Mammary microvascular endothelial cell (primary cell): Measurements from ENCODE around the gene ANKDD1A. TPM values are rescaled to one million over a fixed set of nuclear protein-coding genes. Genes with fewer than 3 reads are reported as not detected.

Experiments
- total RNA-seq: library from RNA; depleted of rRNA; stranded (reverse); fragments of >200 nt; gene quantifications from 2 replicates; pipeline ENCODE4 v1.2.3, GENCODE V29; 2015

Gene ANKDD1A
- total RNA-seq: 0.73 and 1.9 TPM in 2 replicates

DNA sequence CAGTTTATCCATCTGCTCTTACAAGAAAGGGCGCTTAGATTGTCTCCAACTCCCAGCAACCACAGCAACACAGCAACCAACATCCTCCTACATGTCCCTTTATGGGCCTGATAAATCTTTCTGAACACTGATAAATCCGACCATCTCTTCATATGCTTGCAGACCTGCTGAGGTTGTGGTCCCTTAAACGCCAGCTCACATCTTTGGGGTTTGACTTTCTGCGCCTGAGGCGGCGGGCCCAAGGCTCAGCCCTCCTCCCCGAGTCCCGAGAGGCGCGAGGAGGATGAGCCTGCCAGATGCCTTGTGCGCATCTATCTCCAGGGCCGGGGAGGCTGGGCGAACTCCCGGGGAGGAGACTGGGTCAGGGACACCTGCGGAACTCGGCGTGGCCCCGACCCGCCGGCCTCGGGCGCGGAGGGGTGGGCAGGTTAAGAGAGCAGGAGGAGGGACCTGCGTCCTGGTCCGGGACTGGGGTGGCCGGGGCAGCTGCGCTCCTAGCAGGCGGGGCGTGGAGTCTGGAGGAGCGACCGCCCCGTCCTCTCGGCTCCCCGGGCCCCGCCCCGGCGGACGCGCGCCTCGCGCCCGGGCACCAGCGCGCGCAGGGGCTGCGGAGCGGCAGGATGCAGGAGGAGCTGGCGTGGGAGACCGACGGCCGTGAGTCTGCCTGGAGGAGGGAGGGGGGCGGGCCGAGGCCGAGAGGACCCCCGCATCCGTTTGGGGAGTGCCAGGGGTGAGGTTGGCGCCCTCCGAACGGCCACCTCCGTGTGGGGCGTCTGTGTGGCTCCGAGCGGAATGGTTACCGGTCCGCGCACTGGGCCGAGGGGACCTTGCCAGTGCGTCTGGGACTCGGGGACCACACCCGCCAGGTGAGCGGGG, at the start of gene ANKDD1A:
Gene ANKDD1A, plus strand, starts transcription at position 592 of the 876 bp plus-strand sequence. Its CDS starts 29 bp downstream, at position 621.

DNA sequence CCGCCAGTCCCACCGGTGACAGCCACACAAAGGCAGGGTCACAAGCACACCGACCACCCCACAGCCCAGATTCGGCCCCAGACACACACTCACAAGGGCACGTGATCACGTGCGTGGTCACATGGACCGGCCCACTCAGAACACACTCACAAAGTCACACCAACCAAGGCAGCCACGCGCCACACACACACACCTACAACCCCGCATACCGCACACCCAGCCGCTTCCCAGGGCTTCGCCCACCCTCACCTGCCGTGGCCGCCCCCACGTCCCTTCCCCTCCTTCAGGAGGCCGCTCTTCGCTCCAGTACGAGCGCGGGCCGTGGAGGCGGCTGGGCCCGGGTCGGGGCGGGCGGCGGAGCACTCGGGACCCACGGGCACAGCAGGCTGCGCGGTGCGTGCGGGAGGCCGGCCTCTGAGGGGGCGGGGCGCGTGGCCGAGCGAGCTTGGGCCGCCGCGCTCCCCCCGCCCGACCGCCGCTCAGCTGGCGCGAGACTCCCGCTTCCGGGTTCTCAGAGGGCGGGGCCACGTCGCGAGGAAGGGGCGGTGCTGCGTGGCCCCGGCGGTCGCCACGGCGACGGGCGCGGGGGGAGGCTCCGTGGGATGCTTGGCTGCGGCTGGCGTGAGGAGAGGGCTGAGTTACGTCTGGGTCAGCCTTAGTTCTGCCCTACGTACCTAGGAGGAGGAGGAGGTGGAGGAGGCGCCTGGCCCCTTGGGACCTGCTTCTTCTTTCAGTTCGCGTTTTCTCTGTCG, 77.9 kb downstream of the ANKDD1A start, which contains the start of gene SPG21:
Gene SPG21, minus strand, starts transcription at position 499 of the 752 bp plus-strand sequence. CDS start 6,345 bp downstream, outside the sequence.

Other genes starting within 250 kb of the ANKDD1A start
- gene RBPMS2, start 136.3 kb upstream of the ANKDD1A start, total RNA-seq: 0.05 and 0.07 TPM in 2 replicates
- gene PIF1, start 86.3 kb upstream of the ANKDD1A start, total RNA-seq: 15.1 and 16.0 TPM in 2 replicates
- gene PLEKHO2, start 70.0 kb upstream of the ANKDD1A start, total RNA-seq: 20.1 and 22.5 TPM in 2 replicates
- gene SPG21, start 78.0 kb downstream of the ANKDD1A start, total RNA-seq: 78.2 and 81.9 TPM in 2 replicates
- gene MTFMT, start 117.7 kb downstream of the ANKDD1A start, total RNA-seq: 25.8 and 34.2 TPM in 2 replicates
- gene SLC51B, start 133.5 kb downstream of the ANKDD1A start, total RNA-seq: not detected in 2 replicates
- not detected in 2 replicates for gene RASL12, start 156.1 kb downstream of the ANKDD1A start, total RNA-seq
- gene KBTBD13, start 164.8 kb downstream of the ANKDD1A start, total RNA-seq: not detected in 2 replicates
- 0.20 and 1.3 TPM in 2 replicates for gene UBAP1L, start 203.3 kb downstream of the ANKDD1A start, total RNA-seq
- gene PDCD7, start 221.9 kb downstream of the ANKDD1A start, total RNA-seq: 17.5 and 18.8 TPM in 2 replicates